A549 (cell line): ENCODE data around the gene MOCS1. TPM values are rescaled to one million over a fixed set of nuclear protein-coding genes. Genes with fewer than 3 reads are reported as not detected.

Experiments used
- ATAC-seq, 2 experiments: fragments of 200-7000 bp in 1 of 2; fragments of >200 bp in 1 of 2; cut with Nextera tagmentation in 1 of 2; cut with Tn5 transposase in 1 of 2; 3 replicates each; pipeline versions ENCODE4 v1.8.0 to v1.9.1; 2018 to 2020; ENCODE audit warnings: mild to moderate bottlenecking in 1 of 2, moderate library complexity in 1 of 2
- CTCF ChIA-PET: fragments of 300-600 bp; sonication (Branson Sonifier 250); formaldehyde crosslinking; extraction: SDS; loops from one replicate; lab custom pipeline; 2021; ENCODE audit warnings: antibody characterized with exemption, inconsistent platforms; lab: Yijun Ruan, JAX
- POLR2A ChIA-PET: fragments of 350-600 bp; formaldehyde crosslinking; extraction: SDS; loops from one replicate; lab custom pipeline; 2021; ENCODE audit warnings: antibody characterized with exemption, inconsistent platforms; lab: Yijun Ruan, JAX
- DNase-seq, 2 experiments: peaks; one replicate each; pipeline versions ENCODE4 v3.0.0 to v3.0.0-alpha.2; 2011 to 2016; ENCODE audit warnings: low read depth in 1 of 2, low spot score in 1 of 2
- FAIRE-seq: peaks from 2 replicates; lab custom pipeline; 2011; peaks lifted over from hg19 to GRCh38; lab: Jason Lieb, UNC
- H3K27ac ChIP-seq, 2 experiments: fragments of >200 bp; sonication (Bioruptor Twin); formaldehyde crosslinking; 3 replicates each; pipeline ENCODE4 v1.5.1; 2016 to 2017
- H3K4me1 ChIP-seq: fragments of >200 bp; sonication (Bioruptor Twin); formaldehyde crosslinking; 3 replicates; pipeline ENCODE4 v1.6.1; 2016
- H3K4me2 ChIP-seq: fragments of >200 bp; sonication (Bioruptor Twin); formaldehyde crosslinking; 3 replicates; pipeline ENCODE4 v1.6.1; 2016
- H3K4me3 ChIP-seq: fragments of >200 bp; sonication (Bioruptor Twin); formaldehyde crosslinking; 3 replicates; pipeline ENCODE4 v1.5.1; 2016
- H3K9me3 ChIP-seq: fragments of >200 bp; sonication (Bioruptor Twin); formaldehyde crosslinking; 3 replicates; pipeline ENCODE4 v1.6.1; 2016
- ATOH8 ChIP-seq: fragments of 250-450 bp; sonication (Bioruptor Pico); IDR thresholded peaks from 2 replicates; pipeline ENCODE4 v1.5.0; 2020; ENCODE audit warnings: low read depth, mild to moderate bottlenecking, moderate library complexity
- BCL3 ChIP-seq: fragments of >200 bp; sonication (Bioruptor Twin); formaldehyde crosslinking; IDR thresholded peaks from 3 replicates; pipeline ENCODE4 v1.6.1; 2016
- CBX8 ChIP-seq: fragments of 200-600 bp; sonication (generic); IDR thresholded peaks from 2 replicates; pipeline ENCODE4 v1.6.1; 2016
- CEBPB ChIP-seq, 2 experiments: fragments of >200 bp in 1 of 2; sonication (Bioruptor Twin) in 1 of 2; formaldehyde crosslinking in 1 of 2; IDR thresholded peaks; 2 replicates each; pipeline ENCODE4 v1.6.1; 2012 to 2016
- CHD2 ChIP-seq: fragments of 150-350 bp; IDR thresholded peaks from 2 replicates; pipeline ENCODE4 v1.6.1; 2014; ENCODE audit warnings: low read length; ENCODE audit not compliant: partially characterized antibody
- CTCF ChIP-seq: fragments of >200 bp; sonication (Bioruptor Twin); formaldehyde crosslinking; IDR thresholded peaks from 3 replicates; pipeline ENCODE4 v1.5.1; 2016
- ESRRA ChIP-seq: fragments of 150-350 bp; IDR thresholded peaks from 2 replicates; pipeline ENCODE4 v1.6.1; 2014; ENCODE audit warnings: mild to moderate bottlenecking, low read length, borderline replicate concordance
- FOSB ChIP-seq: fragments of 250-450 bp; sonication (Bioruptor Pico); IDR thresholded peaks from 2 replicates; pipeline ENCODE4 v1.5.0; 2020; ENCODE audit warnings: mild to moderate bottlenecking, moderate library complexity
- FOXS1 ChIP-seq: fragments of 250-450 bp; sonication (Bioruptor Pico); IDR thresholded peaks from 2 replicates; pipeline ENCODE4 v1.5.0; 2020; ENCODE audit warnings: mild to moderate bottlenecking, moderate library complexity
- JUN ChIP-seq, 2 experiments: fragments of >200 bp; sonication (Bioruptor Twin); formaldehyde crosslinking; IDR thresholded peaks; 2 replicates in 1 of 2; 3 replicates in 1 of 2; pipeline ENCODE4 v1.6.1; 2016 to 2017
- JUNB ChIP-seq: fragments of >200 bp; sonication (Bioruptor Twin); formaldehyde crosslinking; IDR thresholded peaks from 2 replicates; pipeline ENCODE4 v1.6.1; 2016
- KDM5A ChIP-seq: fragments of 200-600 bp; sonication (generic); IDR thresholded peaks from 2 replicates; pipeline ENCODE4 v1.6.1; 2016; ENCODE audit warnings: antibody characterized with exemption, mild to moderate bottlenecking
- MAFK ChIP-seq: fragments of 450-650 bp; IDR thresholded peaks from 2 replicates; pipeline ENCODE4 v1.6.1; 2014; ENCODE audit not compliant: partially characterized antibody
- MAX ChIP-seq: IDR thresholded peaks from 2 replicates; pipeline ENCODE4 v1.6.1; 2012
- MAZ ChIP-seq: fragments of 150-350 bp; IDR thresholded peaks from 2 replicates; pipeline ENCODE4 v1.6.1; 2014; ENCODE audit warnings: antibody characterized with exemption, low read depth, low read length, borderline replicate concordance
- PBX3 ChIP-seq: IDR thresholded peaks from 2 replicates; pipeline ENCODE4 v1.6.1; 2012
- RARB ChIP-seq: fragments of 250-450 bp; sonication (Bioruptor Pico); IDR thresholded peaks from 2 replicates; pipeline ENCODE4 v1.8.0; 2021; ENCODE audit warnings: mild to moderate bottlenecking, moderate library complexity
- RCOR1 ChIP-seq: fragments of 150-350 bp; IDR thresholded peaks from 2 replicates; pipeline ENCODE4 v1.6.1; 2014; ENCODE audit warnings: antibody characterized with exemption, low read length, low read depth
- RNF2 ChIP-seq: fragments of 200-600 bp; sonication (generic); IDR thresholded peaks from 2 replicates; pipeline ENCODE4 v1.6.1; 2016; ENCODE audit warnings: low read depth, mild to moderate bottlenecking, antibody characterized with exemption, moderate library complexity, borderline replicate concordance
- SMC3 ChIP-seq: fragments of >200 bp; sonication (Bioruptor Twin); formaldehyde crosslinking; IDR thresholded peaks from 3 replicates; pipeline ENCODE4 v1.6.1; 2018; ENCODE audit warnings: inconsistent platforms
- SREBF2 ChIP-seq: fragments of 450-650 bp; IDR thresholded peaks from 2 replicates; pipeline ENCODE4 v1.6.1; 2014; ENCODE audit warnings: mild to moderate bottlenecking, moderate library complexity
- ZNF302 ChIP-seq: fragments of 250-450 bp; sonication (Bioruptor Pico); IDR thresholded peaks from 2 replicates; pipeline ENCODE4 v1.9.0; 2021; ENCODE audit warnings: inconsistent platforms, mild to moderate bottlenecking, moderate library complexity
- WGBS: methylation state at CpG from one replicate; pipeline ENCODE4 v1.1.6; 2017; ENCODE audit errors: missing lambda C conversion rate; 5-methylcytosine and 5-hydroxymethylcytosine counted together
- polyA plus RNA-seq, 4 experiments: library from polyadenylated mRNA; depleted of rRNA in 3 of 4; stranded (reverse); fragments of >200 nt; fragmentation: RNase III in 1 of 4; extraction: RNeasy Plus Mini Kit Qiagen cat#74134 plus additional on column Dnase treatment in 1 of 4; gene quantifications; 2 replicates in 3 of 4; 3 replicates in 1 of 4; pipeline ENCODE4 v1.2.3, GENCODE V29; 2011 to 2017

MOCS1 gene
- polyA plus RNA-seq, 2 of the 4 experiments (the other 2 are of a cell fraction), result 0.68 to 1.8 TPM

- H3K4me1 ChIP-seq, result no peaks in the 10 kb centered on the region
- FAIRE-seq, result no peak
- CTCF ChIA-PET, result no interaction called here
Observed at GRCh38 chr6:39907871-39908575, 26.2 kb downstream of the MOCS1 start.

GRCh38 chr6:39906318-39906761 is 27.9 kb downstream of the MOCS1 start:
- ATAC-seq (no peak), FAIRE-seq (no peak), DNase-seq (no peak)
- Histone ChIP-seq H3K4me2 (no peak overlapping the region), H3K27ac (no peak overlapping the region), H3K4me3 (no peak overlapping the region), H3K4me1 (no peaks in the 10 kb centered on the region), H3K9me3 (no peaks in the 10 kb centered on the region)
- WGBS, result 40% methylated on average over 1 of the region's 13 CpGs
- TF ChIP-seq CHD2 (no peak), CTCF (no peak), KDM5A (no peak), RARB (CRISPR knock-in tag) (no peak), CEBPB (IDR thresholded peaks at IDR 0.05) (no peak), BCL3 (no peak), ZNF302 (CRISPR knock-in tag) (no peak), PBX3 (no peak), JUNB (no peak), CBX8 (no peak), ESRRA (no peak), JUN (IDR thresholded peaks at IDR 0.05) (no peak), RNF2 (no peak)
- ChIA-PET CTCF (no interaction called here), POLR2A (no interaction called here)

More at GRCh38 chr6:39907871-39908575, 26.2 kb downstream of the MOCS1 start:
- Histone ChIP-seq H3K9me3 (no peaks in the 10 kb centered on the region), H3K27ac (no peak overlapping the region), H3K4me3 (no peak overlapping the region), H3K4me2 (no peak overlapping the region)
- POLR2A ChIA-PET, result no interaction called here
- no peak for DNase-seq
- TF ChIP-seq SREBF2 (no peak), MAFK (no peak), FOSB (CRISPR knock-in tag) (no peak), FOXS1 (no peak), SMC3 (no peak)
- WGBS, result 53% methylated on average over 4 of the region's 5 CpGs
- ATAC-seq, result no peak

GRCh38 chr6:39905640-39905975 is 28.7 kb downstream of the MOCS1 start:
- WGBS, result 72% methylated on average over 3 of the region's 4 CpGs

More at GRCh38 chr6:39905640-39905975, 28.7 kb downstream of the MOCS1 start:
- POLR2A ChIA-PET, result no interaction called here
- ATAC-seq (no peak), DNase-seq (no peak), FAIRE-seq (no peak)
- Histone ChIP-seq H3K4me3 (no peak overlapping the region), H3K27ac (no peak overlapping the region), H3K4me1 (no peaks in the 10 kb centered on the region), H3K9me3 (no peaks in the 10 kb centered on the region), H3K4me2 (no peak overlapping the region)
- TF ChIP-seq MAX, result no peak
- no peak for TF ChIP-seq RCOR1
- no peak for TF ChIP-seq PBX3
- no peak for TF ChIP-seq ATOH8
- no peak for TF ChIP-seq MAZ
- CTCF ChIA-PET, result no interaction called here
